ENCODE measurements around the gene ADAMTSL3. TPM values are rescaled to one million over a fixed set of nuclear protein-coding genes. Genes with fewer than 3 reads are reported as not detected.

ADAMTSL3 gene
- total and polyA plus RNA-seq, 2 of the 8 experiments (the other 6 are each of a cell fraction or from before 2014, with no cell fraction given), result 0.35 to 1.4 TPM

DNA sequence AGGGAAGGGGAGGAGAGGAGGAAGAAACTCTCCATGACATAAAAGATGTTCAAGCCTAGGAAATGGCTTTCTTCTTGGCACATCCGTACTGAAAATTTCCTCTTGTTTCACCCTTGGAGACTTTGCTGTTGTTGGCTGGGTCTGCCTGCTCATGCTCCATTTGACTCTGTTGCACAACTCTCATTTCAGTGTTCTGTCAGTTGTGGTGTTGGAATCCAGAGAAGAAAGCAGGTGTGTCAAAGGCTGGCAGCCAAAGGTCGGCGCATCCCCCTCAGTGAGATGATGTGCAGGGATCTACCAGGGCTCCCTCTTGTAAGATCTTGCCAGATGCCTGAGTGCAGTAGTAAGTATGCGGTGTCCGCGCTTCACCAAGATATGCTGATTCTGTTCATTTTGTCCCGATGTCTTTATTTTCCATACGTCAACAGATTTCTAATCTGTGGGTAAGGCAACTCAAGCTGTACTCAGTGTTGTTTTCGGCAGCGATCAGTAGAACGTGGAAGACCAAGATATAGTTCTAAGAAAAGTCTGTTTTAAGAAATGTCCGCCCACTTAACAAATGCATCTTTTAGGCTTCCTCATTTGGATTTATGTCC lies 316.5 kb downstream of the ADAMTSL3 start:
- ChIA-PET CTCF (ENCODE audit: partially characterized antibody) (interaction anchor here (0.9 kb wide), 1 partner anchor 64 kb away, joined by 3 read pairs; no protein-coding TSS in a partner anchor), POLR2A (ENCODE audit: partially characterized antibody) (no interaction called here)
- Histone ChIP-seq H3K4me1 (replicated peaks in 1 of 4; ENCODE audit: control insufficient read depth in 3 of 4, insufficient read depth in 4 of 4, low read length in 3 of 4) (no peaks in the 10 kb centered on the region), H3K27me3 (replicated peaks in 1 of 4; ENCODE audit: control insufficient read depth in 3 of 4, extremely low read depth in 1 of 4, insufficient read depth in 3 of 4, low read length in 3 of 4) (no peaks in the 10 kb centered on the region), H3K4ac (replicated peaks; ENCODE audit: insufficient read length, low read depth, low read length) (no peak overlapping the region), H3K9me3 (ENCODE audit: insufficient read depth in 2 of 2, low read depth in 1 of 2, low read length in 1 of 2) (no peaks in the 10 kb centered on the region), H4K91ac (replicated peaks; ENCODE audit: insufficient read length, low read length) (no peak overlapping the region), H3K14ac (ENCODE audit: insufficient read length) (no peak overlapping the region), H3K79me2 (ENCODE audit: control insufficient read depth in 1 of 2, insufficient read depth in 2 of 2, low read length in 2 of 2) (no peaks in the 10 kb centered on the region), H4K8ac (ENCODE audit: extremely low read depth, insufficient read depth, low read length) (no peak overlapping the region), H2BK15ac (ENCODE audit: low read length) (no peak overlapping the region), H3K4me2 (ENCODE audit: insufficient read depth in 1 of 2, low read depth in 2 of 2, low read length in 2 of 2) (no peak overlapping the region), H4K20me1 (replicated peaks in 1 of 2; ENCODE audit: control insufficient read depth in 1 of 2, insufficient read depth in 2 of 2, low read length in 2 of 2) (no peaks in the 10 kb centered on the region), H3K4me3 (ENCODE audit: extremely low read depth in 1 of 4, insufficient read depth in 2 of 4, low read depth in 3 of 4, low read length in 4 of 4) (no peak overlapping the region), H2BK20ac (ENCODE audit: low read length) (no peak overlapping the region), H2BK120ac (replicated peaks; ENCODE audit: low read depth, low read length) (no peak overlapping the region), H3K27ac (ENCODE audit: low read depth, low read length) (no peak overlapping the region), H2AK5ac (ENCODE audit: low read depth, low read length) (no peak overlapping the region), H3K79me1 (ENCODE audit: low read depth, low read length) (no peaks in the 10 kb centered on the region), H2BK5ac (ENCODE audit: low read depth, low read length) (no peak overlapping the region), H3K56ac (replicated peaks; ENCODE audit: insufficient read length, low read depth, low read length) (no peak overlapping the region), H3K23me2 (ENCODE audit: low read depth, low read length) (no peaks in the 10 kb centered on the region), H3K18ac (ENCODE audit: extremely low read depth, low read length) (no peak overlapping the region), H3K36me3 (ENCODE audit: control insufficient read depth in 2 of 4, insufficient read depth in 4 of 4, low read length in 3 of 4) (no peaks in the 10 kb centered on the region), H3K9ac (replicated peaks in 1 of 4; ENCODE audit: extremely low read depth in 1 of 4, low read depth in 3 of 4, low read length in 3 of 4) (no peak overlapping the region), H2BK12ac (ENCODE audit: low read depth, low read length) (no peak overlapping the region), H3K23ac (ENCODE audit: insufficient read length) (no peak overlapping the region), H2AFZ (ENCODE audit: low read length) (no peak overlapping the region), H4K5ac (ENCODE audit: insufficient read length, low read depth, low read length) (no peak overlapping the region)
- WGBS, 2 experiments (ENCODE audit: extremely low coverage in 1 of 2, insufficient coverage in 1 of 2, insufficient read length in 1 of 2, insufficient replicate concordance in 2 of 2, low coverage in 1 of 2, low lambda C conversion rate in 2 of 2, missing lambda C conversion rate in 1 of 2), result 90% methylated on average over 12 of the region's 12 CpGs; no CpG with 5 or more reads in 1 of the 2 experiments
- DNase-seq (ENCODE audit: low read depth in 1 of 2, low spot score in 2 of 2) (no peak), FAIRE-seq (no peak)
- TF ChIP-seq SAP30 (IDR thresholded peaks at IDR 0.05; ENCODE audit: insufficient read depth, insufficient replicate concordance, low read length), result no peak
- TF ChIP-seq KDM4A (IDR thresholded peaks at IDR 0.05; ENCODE audit: low read depth, low read length, severe bottlenecking), result no peak
- TF ChIP-seq JUN (IDR thresholded peaks at IDR 0.05; ENCODE audit: low read depth, low read length), result no peak
- no peak for TF ChIP-seq POU5F1 (IDR thresholded peaks at IDR 0.05; ENCODE audit: low read depth, low read length)
- TF ChIP-seq, protein P1, sequence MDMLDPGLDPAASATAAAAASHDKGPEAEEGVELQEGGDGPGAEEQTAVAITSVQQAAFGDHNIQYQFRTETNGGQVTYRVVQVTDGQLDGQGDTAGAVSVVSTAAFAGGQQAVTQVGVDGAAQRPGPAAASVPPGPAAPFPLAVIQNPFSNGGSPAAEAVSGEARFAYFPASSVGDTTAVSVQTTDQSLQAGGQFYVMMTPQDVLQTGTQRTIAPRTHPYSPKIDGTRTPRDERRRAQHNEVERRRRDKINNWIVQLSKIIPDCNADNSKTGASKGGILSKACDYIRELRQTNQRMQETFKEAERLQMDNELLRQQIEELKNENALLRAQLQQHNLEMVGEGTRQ (IDR thresholded peaks at IDR 0.05; ENCODE audit: low read length), result no peak
- TF ChIP-seq HDAC2 (IDR thresholded peaks at IDR 0.05; ENCODE audit: borderline replicate concordance in 1 of 2, low read depth in 2 of 2, low read length in 2 of 2), result no peak
- no peak for TF ChIP-seq TAF7 (optimal IDR thresholded peaks at IDR 0.05; ENCODE audit: borderline replicate concordance, low read depth, low read length)
- no peak for TF ChIP-seq SIRT6 (IDR thresholded peaks at IDR 0.05; ENCODE audit: low read length)
- TF ChIP-seq, protein P2, sequence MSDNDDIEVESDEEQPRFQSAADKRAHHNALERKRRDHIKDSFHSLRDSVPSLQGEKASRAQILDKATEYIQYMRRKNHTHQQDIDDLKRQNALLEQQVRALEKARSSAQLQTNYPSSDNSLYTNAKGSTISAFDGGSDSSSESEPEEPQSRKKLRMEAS (IDR thresholded peaks at IDR 0.05), result no peak
- TF ChIP-seq BACH1 (IDR thresholded peaks at IDR 0.05; ENCODE audit: low read length), result no peak
- no peak for TF ChIP-seq SP2 (IDR thresholded peaks at IDR 0.05; ENCODE audit: low read length)
